Amygdala (tissue), 56 donors: Measurements from ENCODE around the gene KRR1.
"Not testable (repeated sequence)": the region's sequence is repeated elsewhere in the genome, so short reads cannot be mapped to it uniquely, and the experiment has no call there.

Experiments
- DNase-seq, 56 donors: peaks; one replicate each; lab custom pipeline; 2025; lab: John Stamatoyannopoulos, UW

The KRR1 gene

GRCh38 chr12:75479963-75480461 is 31.4 kb downstream of the KRR1 start:
- DNase-seq, result no peak

DNA sequence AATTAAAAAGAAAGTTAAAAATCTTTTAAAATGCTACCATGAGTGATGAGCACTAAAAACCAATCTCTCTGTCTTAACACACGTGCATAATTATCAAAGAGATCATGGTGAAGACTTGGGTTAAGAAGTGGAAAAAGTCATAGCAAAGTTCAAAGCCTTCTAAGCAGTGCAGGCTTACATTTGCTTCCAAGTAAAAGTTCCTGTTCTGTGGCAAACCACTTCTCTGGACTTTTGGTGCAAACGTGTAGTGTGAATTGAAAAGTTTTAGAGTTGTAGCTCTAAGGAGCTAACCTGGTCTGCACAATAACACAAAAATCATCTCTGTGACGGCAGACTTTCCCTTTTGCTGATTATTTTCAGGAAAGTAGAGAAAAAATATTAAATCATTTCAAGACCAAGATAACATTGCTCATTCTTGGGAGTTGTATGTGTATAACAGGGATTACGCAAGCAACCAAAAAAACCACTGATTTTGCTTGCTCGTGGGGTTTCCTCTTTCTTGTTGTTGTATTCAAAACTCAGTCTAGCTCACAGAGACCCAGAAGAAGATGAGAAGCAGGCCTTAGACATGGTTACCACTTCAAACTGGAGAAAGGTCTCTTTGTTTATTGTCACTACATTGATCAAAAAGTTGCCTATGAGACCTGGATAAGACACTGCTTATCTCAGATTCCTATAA is 33.2 kb downstream of the KRR1 start:
- peak in 1 of 56 donors; percentile 25 for DNase-seq

GRCh38 chr12:75477137-75477536 is 34.3 kb downstream of the KRR1 start:
- DNase-seq, result no peak

DNA sequence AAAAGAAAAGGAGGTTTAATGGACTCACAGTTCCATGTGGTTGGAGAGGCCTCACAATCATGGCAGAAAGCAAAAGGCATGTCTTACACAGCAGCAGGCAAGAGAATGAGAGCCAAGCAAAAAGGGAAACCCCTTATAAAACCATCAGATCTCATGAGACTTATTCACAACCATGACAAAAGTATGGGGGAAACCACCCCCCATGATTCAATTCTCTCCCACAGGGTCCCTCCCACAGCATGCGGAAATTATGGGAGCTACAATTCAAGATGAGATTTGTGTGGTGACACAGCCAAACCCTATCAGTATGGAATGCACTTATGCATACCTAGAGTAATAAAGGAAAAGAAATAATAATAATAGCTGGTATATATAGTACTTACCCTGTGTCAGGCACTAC is 35.3 kb downstream of the KRR1 start:
- DNase-seq, result no peak

GRCh38 chr12:75474116-75474515 is 37.3 kb downstream of the KRR1 start:
- no peak for DNase-seq

DNA sequence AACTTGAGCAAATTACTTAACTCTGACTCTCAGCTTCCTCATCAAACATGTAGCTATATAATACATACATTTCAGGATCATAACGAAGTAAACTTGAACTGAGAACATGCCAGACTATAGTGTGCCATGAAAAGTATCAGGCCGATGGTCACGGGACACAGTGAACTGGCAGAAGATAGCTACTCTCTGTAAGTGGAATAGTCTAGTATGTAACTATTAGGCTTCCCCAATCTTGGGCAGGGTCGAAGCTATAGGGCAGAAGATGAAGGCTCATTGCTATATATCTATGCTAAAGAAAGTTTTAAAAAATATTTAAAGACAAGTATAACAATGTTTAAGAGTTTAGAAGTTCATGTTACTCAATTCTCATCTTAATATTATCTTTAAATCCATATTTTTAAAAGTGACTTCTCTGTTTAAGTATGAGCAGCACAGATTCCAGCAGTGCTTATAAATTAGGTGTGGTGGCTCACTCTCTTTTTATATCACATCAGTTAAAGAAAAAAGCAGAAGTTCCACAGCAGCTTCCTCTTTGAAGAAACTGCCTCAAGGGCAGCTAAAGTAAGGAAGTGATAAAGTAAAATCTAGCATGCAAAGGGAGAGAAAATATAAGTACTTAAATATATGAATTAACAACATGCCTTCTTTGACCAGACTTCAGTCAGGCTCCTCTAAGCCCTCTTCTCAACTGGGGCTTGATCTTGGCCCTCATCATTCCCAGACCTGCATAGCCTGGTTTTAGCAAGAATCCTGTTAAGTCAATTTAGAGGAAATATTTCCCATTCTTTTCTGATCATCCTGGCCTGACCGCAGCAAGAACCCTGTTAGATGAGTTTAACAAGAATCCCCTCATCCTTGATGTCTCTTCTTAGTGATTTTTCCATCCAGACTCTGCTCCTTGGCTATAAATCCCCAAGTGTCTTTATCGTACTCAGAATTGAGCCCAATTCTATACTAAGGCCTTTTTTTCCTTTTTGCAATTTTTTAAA is 39.2 kb downstream of the KRR1 start:
- peak in 1 of 56 donors; percentile 12 for DNase-seq

- DNase-seq, result no peak
Observed at GRCh38 chr12:75460204-75460603, 51.2 kb downstream of the KRR1 start.

DNA sequence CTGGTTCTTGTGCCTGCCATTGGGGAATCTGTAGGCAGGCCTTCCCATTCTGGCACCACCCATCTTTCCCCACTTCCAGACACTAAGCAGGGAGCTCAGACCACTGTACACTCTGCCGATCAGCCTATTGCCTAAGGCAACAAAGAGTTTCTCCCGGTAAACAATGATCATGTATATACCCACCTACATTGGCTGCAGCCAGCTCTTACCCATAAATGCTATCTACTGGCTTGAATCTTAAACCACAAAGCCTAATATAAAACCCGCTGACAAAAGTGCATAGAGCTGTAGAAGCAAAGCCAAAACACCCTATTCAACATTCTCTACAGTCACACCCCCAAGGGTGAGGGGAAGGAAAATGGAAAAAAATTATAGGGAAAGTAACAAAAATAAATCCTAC is 51.7 kb downstream of the KRR1 start:
- no peak for DNase-seq

- DNase-seq, result not testable (repeated sequence)
Observed at GRCh38 chr12:75457866-75458265, 53.5 kb downstream of the KRR1 start.

DNA sequence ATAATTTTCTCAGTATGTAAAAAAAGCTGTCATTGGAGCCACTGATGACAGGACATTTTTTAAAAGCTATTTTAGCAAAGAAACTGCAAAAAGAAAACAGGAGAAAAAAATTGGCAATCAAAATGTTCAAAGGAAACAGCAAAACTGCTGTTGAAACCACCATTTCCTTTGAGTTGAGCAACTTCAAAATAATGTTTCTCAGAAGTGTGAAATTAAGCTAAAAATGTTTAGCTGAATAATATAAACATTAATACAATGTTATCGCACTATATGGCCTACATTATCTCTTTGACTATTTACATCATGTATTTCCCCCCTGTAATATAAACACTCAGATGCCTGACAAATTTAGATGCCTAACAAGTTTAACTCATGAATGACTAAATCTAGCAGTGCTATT is 54.2 kb downstream of the KRR1 start:
- no peak for DNase-seq

GRCh38 chr12:75455839-75456238 is 55.6 kb downstream of the KRR1 start:
- no peak for DNase-seq

GRCh38 chr12:75452675-75453330 is 58.6 kb downstream of the KRR1 start:
- no peak for DNase-seq

- no peak for DNase-seq
Observed at GRCh38 chr12:75447691-75448393, 63.6 kb downstream of the KRR1 start.

DNA sequence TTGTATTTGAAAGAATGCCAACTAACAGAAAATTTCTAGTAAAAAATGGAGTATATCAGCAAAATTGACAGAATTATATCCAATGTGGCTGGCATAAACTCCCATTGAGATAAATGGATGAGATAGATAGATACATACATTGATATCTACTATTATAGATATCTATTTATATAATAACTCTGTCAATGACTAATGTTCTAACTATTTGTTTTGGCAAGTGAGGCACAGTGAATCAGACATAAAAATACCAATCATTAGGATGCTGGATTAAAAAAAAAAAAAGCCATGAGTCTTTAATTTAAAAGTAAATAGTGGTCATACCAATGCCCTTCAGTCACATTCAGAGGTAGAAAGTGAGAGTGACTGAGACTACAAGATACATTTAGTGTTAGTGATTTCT is 64.6 kb downstream of the KRR1 start:
- no peak for DNase-seq

- DNase-seq, result not testable (repeated sequence)
Observed at GRCh38 chr12:75445137-75445507, 66.3 kb downstream of the KRR1 start.

GRCh38 chr12:75444429-75445136 is 66.8 kb downstream of the KRR1 start:
- DNase-seq, result no peak

DNA sequence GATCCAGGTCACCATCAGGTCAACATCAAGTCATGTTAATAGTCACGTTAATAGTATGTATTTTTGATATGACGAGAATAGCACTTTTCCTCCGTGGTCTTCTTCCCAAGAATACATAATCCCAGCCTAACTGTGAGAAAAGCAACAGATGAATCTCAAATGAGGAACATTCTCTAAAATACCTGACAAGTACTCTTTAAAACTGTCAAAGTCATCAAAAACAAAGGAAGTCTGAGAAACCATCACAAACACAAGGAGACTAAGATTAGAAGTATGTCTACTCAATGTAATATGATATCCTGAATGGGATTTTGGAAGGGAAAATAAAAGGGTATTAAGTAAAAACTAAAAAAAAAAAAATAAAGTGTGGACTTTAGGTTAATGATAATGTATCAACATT is 67.7 kb downstream of the KRR1 start:
- no peak for DNase-seq

GRCh38 chr12:75442454-75442853 is 69.0 kb downstream of the KRR1 start:
- not testable (repeated sequence) for DNase-seq

DNA sequence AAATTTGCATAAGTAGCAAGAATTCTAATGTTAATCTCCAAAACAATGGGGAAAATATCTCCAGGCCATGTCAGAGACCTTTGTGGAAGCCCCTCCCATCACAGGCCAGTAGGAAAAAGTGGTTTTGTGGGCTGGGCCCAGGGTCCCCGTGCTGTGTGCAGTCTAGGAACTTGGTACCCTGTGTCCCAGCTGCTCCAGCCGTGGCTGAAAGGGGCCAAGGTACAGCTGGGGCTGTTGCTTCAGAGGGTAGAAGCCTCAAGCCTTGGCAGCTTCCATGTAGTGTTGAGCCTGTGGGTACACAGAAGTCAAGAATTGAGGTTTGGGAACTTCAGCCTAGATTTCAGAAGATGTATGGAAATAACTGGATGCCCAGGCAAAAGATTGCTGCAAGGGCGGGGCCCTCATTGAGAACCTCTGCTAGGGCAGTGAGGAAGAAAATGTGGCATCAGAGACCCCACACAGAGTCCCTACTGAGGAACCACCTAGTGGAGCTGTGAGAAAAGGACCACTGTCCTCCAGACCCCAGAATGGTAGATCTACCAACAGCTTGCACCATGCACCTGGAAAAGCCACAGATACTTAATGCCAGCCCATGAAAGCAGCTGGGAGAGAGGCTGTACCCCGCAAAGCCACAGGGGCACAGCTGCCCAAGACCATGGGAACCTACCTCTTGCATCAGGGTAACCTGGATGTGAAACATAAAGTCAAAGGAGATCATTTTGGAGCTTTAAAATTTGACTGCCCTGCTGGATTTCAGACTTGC is 69.5 kb downstream of the KRR1 start:
- not testable (repeated sequence) for DNase-seq
